ENCODE measurements around the gene EXOC1L. TPM values are rescaled to one million over a fixed set of nuclear protein-coding genes. Genes with fewer than 3 reads are reported as not detected.

EXOC1L gene
- not detected for total RNA-seq

GRCh38 chr4:55819634-55820033, at the start of gene EXOC1L:
TSS of gene EXOC1L (plus strand) at chr4:55819790. CDS start at chr4:55820027, 237 bp downstream.
- ATAC-seq, result peak; percentile 39
- WGBS, 2 donors (ENCODE audit: low coverage in 1 of 2), result 0 to 8% methylated on average over 6 to 12 of the region's 13 CpGs
- peak within 1 kb of the TSS in 1 of 2 donors; percentile 19 for H3K4me3 ChIP-seq

GRCh38 chr4:55770662-55771061, 48.9 kb upstream of the EXOC1L start:
- no peak for TF ChIP-seq POLR2AphosphoS5 (IDR thresholded peaks at IDR 0.05)
- no peak for TF ChIP-seq POLR2A (IDR thresholded peaks at IDR 0.05)
- TF ChIP-seq, protein P1, sequence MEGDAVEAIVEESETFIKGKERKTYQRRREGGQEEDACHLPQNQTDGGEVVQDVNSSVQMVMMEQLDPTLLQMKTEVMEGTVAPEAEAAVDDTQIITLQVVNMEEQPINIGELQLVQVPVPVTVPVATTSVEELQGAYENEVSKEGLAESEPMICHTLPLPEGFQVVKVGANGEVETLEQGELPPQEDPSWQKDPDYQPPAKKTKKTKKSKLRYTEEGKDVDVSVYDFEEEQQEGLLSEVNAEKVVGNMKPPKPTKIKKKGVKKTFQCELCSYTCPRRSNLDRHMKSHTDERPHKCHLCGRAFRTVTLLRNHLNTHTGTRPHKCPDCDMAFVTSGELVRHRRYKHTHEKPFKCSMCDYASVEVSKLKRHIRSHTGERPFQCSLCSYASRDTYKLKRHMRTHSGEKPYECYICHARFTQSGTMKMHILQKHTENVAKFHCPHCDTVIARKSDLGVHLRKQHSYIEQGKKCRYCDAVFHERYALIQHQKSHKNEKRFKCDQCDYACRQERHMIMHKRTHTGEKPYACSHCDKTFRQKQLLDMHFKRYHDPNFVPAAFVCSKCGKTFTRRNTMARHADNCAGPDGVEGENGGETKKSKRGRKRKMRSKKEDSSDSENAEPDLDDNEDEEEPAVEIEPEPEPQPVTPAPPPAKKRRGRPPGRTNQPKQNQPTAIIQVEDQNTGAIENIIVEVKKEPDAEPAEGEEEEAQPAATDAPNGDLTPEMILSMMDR (IDR thresholded peaks at IDR 0.05), result no peak
- no peak for TF ChIP-seq EP300 (IDR thresholded peaks at IDR 0.05)
- Histone ChIP-seq H3K27me3 (no peaks in the 10 kb centered on the region), H3K9me3 (no peaks in the 10 kb centered on the region), H3K4me1 (no peaks in the 10 kb centered on the region), H3K4me3 (no peak overlapping the region), H3K36me3 (no peaks in the 10 kb centered on the region), H3K27ac (no peak overlapping the region)
- 78 to 93% methylated on average over 3 of the region's 3 CpGs for WGBS, 2 donors (ENCODE audit: low coverage in 1 of 2)
- no peak for ATAC-seq

More at GRCh38 chr4:55819634-55820033, at the start of gene EXOC1L:
- Histone ChIP-seq H3K4me1 (peaks cover 0 to 6% (median 0%) of the 10 kb centered on the region in 3 donors), H3K9me3 (no peaks in the 10 kb centered on the region), H3K27ac (no peak within 1 kb of the TSS), H3K27me3 (peaks cover 20% of the 10 kb centered on the region), H3K36me3 (no peaks in the 10 kb centered on the region)
- TF ChIP-seq POLR2A (IDR thresholded peaks at IDR 0.05) (no peak), EP300 (IDR thresholded peaks at IDR 0.05) (no peak), POLR2AphosphoS5 (IDR thresholded peaks at IDR 0.05) (no peak)
- TF ChIP-seq, protein P1 (IDR thresholded peaks at IDR 0.05), result no peak

- ATAC-seq, result no peak
- 90 to 92% methylated on average over 2 of the region's 2 CpGs for WGBS, 2 donors (ENCODE audit: low coverage in 1 of 2)
Measured at GRCh38 chr4:55781341-55781740, 38.2 kb upstream of the EXOC1L start.

DNA sequence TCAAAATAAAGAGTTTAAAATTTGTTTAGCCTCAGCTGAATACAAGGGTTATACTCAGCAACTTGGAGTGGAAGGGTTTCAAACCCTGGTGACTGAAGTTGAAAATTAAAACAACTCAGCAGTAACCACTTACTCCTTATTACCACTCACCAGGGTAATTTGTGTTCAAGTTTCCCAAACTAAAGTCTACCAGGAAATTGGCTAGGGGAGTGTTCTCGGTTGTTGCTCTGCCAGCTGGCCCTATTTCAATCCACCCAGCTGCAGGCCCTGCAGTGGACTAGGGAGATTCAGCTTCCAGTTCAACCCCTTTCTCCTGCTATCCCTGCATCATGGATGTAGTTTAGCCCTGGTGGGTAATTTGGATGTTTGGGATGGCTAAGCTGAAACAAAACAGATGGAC, 37.8 kb upstream of the EXOC1L start:
- no CpG with 5 or more reads among the region's 1 CpG for WGBS, 2 donors (ENCODE audit: low coverage in 1 of 2)
- no peak for TF ChIP-seq EP300 (IDR thresholded peaks at IDR 0.05)
- no peak for TF ChIP-seq POLR2AphosphoS5 (IDR thresholded peaks at IDR 0.05)
- TF ChIP-seq, protein P1 (IDR thresholded peaks at IDR 0.05), result no peak
- TF ChIP-seq POLR2A (IDR thresholded peaks at IDR 0.05), result no peak

More at GRCh38 chr4:55781341-55781740, 38.2 kb upstream of the EXOC1L start:
- Histone ChIP-seq H3K27ac (no peak overlapping the region), H3K4me1 (no peaks in the 10 kb centered on the region), H3K27me3 (no peaks in the 10 kb centered on the region), H3K9me3 (no peaks in the 10 kb centered on the region), H3K4me3 (no peak overlapping the region), H3K36me3 (no peaks in the 10 kb centered on the region)
- TF ChIP-seq EP300 (IDR thresholded peaks at IDR 0.05), result no peak
- TF ChIP-seq POLR2AphosphoS5 (IDR thresholded peaks at IDR 0.05), result no peak
- TF ChIP-seq, protein P1 (IDR thresholded peaks at IDR 0.05), result no peak
- no peak for TF ChIP-seq POLR2A (IDR thresholded peaks at IDR 0.05)

GRCh38 chr4:55783584-55783983, 36.0 kb upstream of the EXOC1L start:
- TF ChIP-seq POLR2A (IDR thresholded peaks at IDR 0.05) (no peak), EP300 (IDR thresholded peaks at IDR 0.05) (no peak), POLR2AphosphoS5 (IDR thresholded peaks at IDR 0.05) (no peak)
- TF ChIP-seq, protein P1 (IDR thresholded peaks at IDR 0.05), result no peak
- 36 to 55% methylated on average over 1 of the region's 1 CpG for WGBS, 2 donors (ENCODE audit: low coverage in 1 of 2)
- no peaks in the 10 kb centered on the region for H3K4me1 ChIP-seq

More for the DNA sequence above, 37.8 kb upstream of the EXOC1L start:
- ATAC-seq, result no peak
- H3K9me3 ChIP-seq, result no peaks in the 10 kb centered on the region
- no peak overlapping the region for H3K4me3 ChIP-seq
- no peaks in the 10 kb centered on the region for H3K27me3 ChIP-seq
- H3K36me3 ChIP-seq, result no peaks in the 10 kb centered on the region
- no peaks in the 10 kb centered on the region for H3K4me1 ChIP-seq
- no peak overlapping the region for H3K27ac ChIP-seq

More at GRCh38 chr4:55783584-55783983, 36.0 kb upstream of the EXOC1L start:
- Histone ChIP-seq H3K9me3 (no peaks in the 10 kb centered on the region), H3K4me3 (no peak overlapping the region), H3K27ac (no peak overlapping the region), H3K36me3 (no peaks in the 10 kb centered on the region), H3K27me3 (no peaks in the 10 kb centered on the region)
- ATAC-seq, result no peak

Measured in gastroesophageal sphincter (tissue), 4 donors.